Hematopoietic multipotent progenitor cell treated with erythropoietin and hydrocortisone succinate and interleukin-3 and kit ligand, for 4 days (in vitro differentiated cells): ENCODE data around the gene P3R3URF.

ENCODE experiments used
- DNase-seq: peaks from one replicate; pipeline ENCODE4 v3.0.0-alpha.2; 2015

The P3R3URF gene

GRCh38 chr1:46131093-46131492 lies 45.2 kb downstream of the P3R3URF start:
- no peak for DNase-seq

- no peak for DNase-seq
Measured at GRCh38 chr1:46130606-46131005, 45.7 kb downstream of the P3R3URF start.

GRCh38 chr1:46130121-46130520 lies 46.2 kb downstream of the P3R3URF start:
- DNase-seq: no peak

DNA sequence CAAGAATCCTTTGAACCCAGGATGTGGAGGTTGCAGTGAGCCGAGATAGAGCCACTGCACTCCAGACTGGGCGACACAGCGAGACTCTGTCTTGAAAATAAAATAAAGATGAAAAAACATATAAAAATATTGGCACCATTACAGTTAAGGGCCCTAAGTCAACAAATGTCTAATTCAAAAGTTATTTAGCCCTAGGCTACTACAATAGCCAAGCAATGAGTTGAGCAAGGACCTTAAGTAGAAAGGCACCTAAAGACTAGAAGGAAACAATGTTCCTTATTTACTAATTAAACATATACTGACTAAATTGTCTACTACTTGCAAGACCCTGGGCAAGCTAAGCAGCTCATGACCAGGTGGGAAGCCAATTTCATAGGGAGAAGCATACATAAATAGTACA lies 47.9 kb downstream of the P3R3URF start:
- DNase-seq: no peak
